Mesodermal cell (in vitro differentiated cells): ENCODE measurements around the gene PDZD2.

Source experiments
- H3K27ac ChIP-seq: 2 replicates; pipeline ENCODE4 v1.7.0; 2013; ENCODE audit warnings: mild to moderate bottlenecking, low read depth, low read length, moderate library complexity; ENCODE audit not compliant: severe bottlenecking
- H3K36me3 ChIP-seq: 2 replicates; pipeline ENCODE4 v1.7.1; 2013; ENCODE audit warnings: mild to moderate bottlenecking, low read length, moderate library complexity; ENCODE audit not compliant: control insufficient read depth, insufficient read depth
- H3K4me1 ChIP-seq: one replicate; pipeline ENCODE4 v1.7.1; 2013; ENCODE audit warnings: mild to moderate bottlenecking, low read length; ENCODE audit not compliant: insufficient read depth, control insufficient read depth, poor library complexity, severe bottlenecking
- H3K4me3 ChIP-seq: 2 replicates; pipeline ENCODE4 v1.7.0; 2013; ENCODE audit warnings: low read length, control low read depth, mild to moderate bottlenecking; ENCODE audit not compliant: insufficient read depth, poor library complexity, severe bottlenecking; ENCODE audit errors: extremely low read depth
- H3K9me3 ChIP-seq: 2 replicates; pipeline ENCODE4 v1.7.1; 2013; ENCODE audit warnings: mild to moderate bottlenecking, low read length, moderate library complexity; ENCODE audit not compliant: control insufficient read depth
- WGBS, 2 experiments: methylation state at CpG; one replicate each; pipeline ENCODE4 v1.1.5; 2013; ENCODE audit warnings: missing lambda C conversion rate in 2 of 2; ENCODE audit not compliant: insufficient coverage in 2 of 2; 5-methylcytosine and 5-hydroxymethylcytosine counted together

Gene PDZD2

GRCh38 chr5:31847354-31847753 is 208.4 kb downstream of the PDZD2 start:
- H3K4me1 ChIP-seq, result no peaks in the 10 kb centered on the region
- H3K9me3 ChIP-seq, result no peaks in the 10 kb centered on the region
- 91 to 92% methylated on average over 3 of the region's 7 CpGs for WGBS, 2 experiments
- H3K36me3 ChIP-seq, result no peaks in the 10 kb centered on the region
- no peak overlapping the region for H3K27ac ChIP-seq
- H3K4me3 ChIP-seq, result no peak overlapping the region

- Histone ChIP-seq H3K9me3 (no peaks in the 10 kb centered on the region), H3K4me1 (no peaks in the 10 kb centered on the region), H3K27ac (no peak overlapping the region), H3K4me3 (no peak overlapping the region), H3K36me3 (no peaks in the 10 kb centered on the region)
- WGBS, 2 experiments, result 69 to 100% methylated on average over 1 to 2 of the region's 4 CpGs
Observed at GRCh38 chr5:31850981-31851689, 212.2 kb downstream of the PDZD2 start.

GRCh38 chr5:31853398-31854135 is 214.6 kb downstream of the PDZD2 start:
- no peak overlapping the region for H3K27ac ChIP-seq
- H3K9me3 ChIP-seq, result no peaks in the 10 kb centered on the region
- WGBS, 2 experiments, result 52 to 71% methylated on average over 2 to 3 of the region's 8 CpGs
- H3K4me3 ChIP-seq, result no peak overlapping the region
- H3K36me3 ChIP-seq, result no peaks in the 10 kb centered on the region
- no peaks in the 10 kb centered on the region for H3K4me1 ChIP-seq

- H3K36me3 ChIP-seq, result no peaks in the 10 kb centered on the region
- H3K9me3 ChIP-seq, result peaks cover 7% of the 10 kb centered on the region
- WGBS, 2 experiments, result 2 to 3% methylated on average over 35 to 37 of the region's 49 CpGs
- H3K4me1 ChIP-seq, result no peaks in the 10 kb centered on the region
- H3K4me3 ChIP-seq, result peak overlapping the region; percentile 47
- peak overlapping the region; percentile 75 for H3K27ac ChIP-seq
Observed at GRCh38 chr5:31854181-31855133, 215.5 kb downstream of the PDZD2 start.

GRCh38 chr5:31855134-31856040 is 216.5 kb downstream of the PDZD2 start:
- Histone ChIP-seq H3K9me3 (peaks cover 16% of the 10 kb centered on the region), H3K4me3 (peak overlapping the region; percentile 47), H3K4me1 (no peaks in the 10 kb centered on the region), H3K36me3 (peaks cover 1% of the 10 kb centered on the region), H3K27ac (no peak overlapping the region)
- whole genome bisulfite sequencing, 2 experiments, result 3 to 11% methylated on average over 17 to 21 of the region's 31 CpGs

- H3K27ac ChIP-seq, result no peak overlapping the region
- no peak overlapping the region for H3K4me3 ChIP-seq
- peaks cover 16% of the 10 kb centered on the region for H3K9me3 ChIP-seq
Observed at GRCh38 chr5:31859096-31859495, 220.2 kb downstream of the PDZD2 start.

GRCh38 chr5:31860278-31860677 is 221.3 kb downstream of the PDZD2 start:
- Histone ChIP-seq H3K9me3 (peaks cover 16% of the 10 kb centered on the region), H3K4me1 (no peaks in the 10 kb centered on the region), H3K4me3 (no peak overlapping the region), H3K36me3 (peaks cover 5% of the 10 kb centered on the region), H3K27ac (no peak overlapping the region)
- WGBS, 2 experiments, result 89 to 92% methylated on average over 4 of the region's 4 CpGs

More at GRCh38 chr5:31859096-31859495, 220.2 kb downstream of the PDZD2 start:
- Histone ChIP-seq H3K4me1 (no peaks in the 10 kb centered on the region), H3K36me3 (peaks cover 5% of the 10 kb centered on the region)

- no peak overlapping the region for H3K27ac ChIP-seq
- no peaks in the 10 kb centered on the region for H3K4me1 ChIP-seq
- H3K36me3 ChIP-seq, result peaks cover 5% of the 10 kb centered on the region
- WGBS, 2 experiments, result 90 to 92% methylated on average over 4 to 9 of the region's 9 CpGs
- peaks cover 16% of the 10 kb centered on the region for H3K9me3 ChIP-seq
- no peak overlapping the region for H3K4me3 ChIP-seq
Observed at GRCh38 chr5:31860726-31861433, 221.9 kb downstream of the PDZD2 start.

GRCh38 chr5:31861601-31862000 is 222.7 kb downstream of the PDZD2 start:
- Histone ChIP-seq H3K36me3 (peaks cover 5% of the 10 kb centered on the region), H3K9me3 (peaks cover 16% of the 10 kb centered on the region)
- WGBS, 2 experiments, result 90 to 94% methylated on average over 2 of the region's 3 CpGs

More at GRCh38 chr5:31861601-31862000, 222.7 kb downstream of the PDZD2 start:
- Histone ChIP-seq H3K27ac (no peak overlapping the region), H3K4me1 (no peaks in the 10 kb centered on the region), H3K4me3 (no peak overlapping the region)
